Measurements from ENCODE around the gene ALG12.

ALG12 gene

DNA sequence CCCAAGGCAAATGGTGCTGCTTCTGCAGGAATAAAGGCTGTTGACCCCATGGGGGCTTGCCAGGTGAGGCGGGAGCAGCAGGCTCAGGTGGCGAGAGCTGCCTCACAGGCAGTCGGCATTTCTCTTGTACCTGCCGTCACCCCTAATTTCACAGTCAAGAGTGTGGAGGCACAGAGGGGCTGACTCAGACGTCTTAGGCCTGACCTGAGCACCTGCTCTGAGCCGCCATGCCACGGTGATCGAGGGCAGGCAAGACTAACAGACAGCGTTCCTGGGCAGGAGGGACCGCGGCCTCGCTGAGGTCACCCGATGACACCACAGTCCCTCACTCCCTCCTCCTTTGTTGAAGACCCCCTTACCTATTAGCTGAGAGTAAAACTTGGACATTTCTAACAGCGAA lies 5.2 kb downstream of the ALG12 start:
- no peak for DNase-seq (ENCODE audit: extremely low read depth, low read depth)
- no peak for TF ChIP-seq CTCF (IDR thresholded peaks at IDR 0.05; ENCODE audit: low read depth, low read length)

GRCh38 chr22:49911881-49912625 lies 6.2 kb downstream of the ALG12 start:
- TF ChIP-seq CTCF (IDR thresholded peaks at IDR 0.05; ENCODE audit: low read depth, low read length): no peak
- DNase-seq (ENCODE audit: extremely low read depth, low read depth): no peak

DNA sequence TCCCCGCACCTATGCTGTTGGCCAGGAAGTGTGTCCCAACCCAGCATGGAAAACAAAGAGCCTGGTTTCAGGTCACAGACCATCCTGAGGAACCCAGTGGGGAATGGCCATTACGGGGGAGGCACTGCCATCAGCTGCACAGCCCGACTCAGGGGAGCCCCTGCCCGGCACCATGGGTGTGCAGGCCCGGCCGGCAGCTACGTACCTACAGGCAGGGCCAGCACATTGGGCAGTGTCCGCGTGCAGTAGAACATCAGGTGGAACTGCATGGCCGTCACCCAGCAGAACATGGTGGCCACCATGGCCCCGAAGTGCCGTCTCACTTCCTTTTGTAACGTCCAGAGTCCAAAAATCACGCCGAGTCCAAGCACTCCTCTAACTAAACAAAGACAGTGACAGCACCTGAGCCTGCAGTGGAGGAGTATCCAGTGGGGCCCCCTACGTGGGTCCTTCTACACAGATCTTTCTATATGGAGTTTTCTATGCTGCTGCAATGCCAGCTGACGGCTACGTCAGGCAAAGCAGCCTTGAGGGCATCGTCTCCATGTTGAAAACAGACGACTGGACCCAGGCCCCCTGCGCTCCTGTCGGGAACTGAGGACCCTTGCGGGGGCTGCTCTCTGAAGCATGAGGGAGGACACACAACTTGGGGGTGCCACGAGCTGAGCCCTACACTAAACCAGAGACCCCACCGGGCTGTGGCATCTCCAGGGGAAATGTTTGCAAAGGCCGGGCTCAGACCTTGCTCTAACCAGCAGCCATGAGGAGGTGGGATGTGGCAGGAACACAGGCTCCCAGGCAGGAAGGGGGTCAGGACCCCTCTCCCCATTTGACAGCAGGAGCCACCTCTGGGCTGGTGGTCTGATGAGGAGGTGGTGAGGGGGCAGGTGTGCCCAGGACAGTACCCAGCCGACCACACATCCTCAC lies 7.7 kb downstream of the ALG12 start:
- TF ChIP-seq CTCF (IDR thresholded peaks at IDR 0.05; ENCODE audit: low read depth, low read length): no peak
- DNase-seq (ENCODE audit: extremely low read depth, low read depth): no peak

DNA sequence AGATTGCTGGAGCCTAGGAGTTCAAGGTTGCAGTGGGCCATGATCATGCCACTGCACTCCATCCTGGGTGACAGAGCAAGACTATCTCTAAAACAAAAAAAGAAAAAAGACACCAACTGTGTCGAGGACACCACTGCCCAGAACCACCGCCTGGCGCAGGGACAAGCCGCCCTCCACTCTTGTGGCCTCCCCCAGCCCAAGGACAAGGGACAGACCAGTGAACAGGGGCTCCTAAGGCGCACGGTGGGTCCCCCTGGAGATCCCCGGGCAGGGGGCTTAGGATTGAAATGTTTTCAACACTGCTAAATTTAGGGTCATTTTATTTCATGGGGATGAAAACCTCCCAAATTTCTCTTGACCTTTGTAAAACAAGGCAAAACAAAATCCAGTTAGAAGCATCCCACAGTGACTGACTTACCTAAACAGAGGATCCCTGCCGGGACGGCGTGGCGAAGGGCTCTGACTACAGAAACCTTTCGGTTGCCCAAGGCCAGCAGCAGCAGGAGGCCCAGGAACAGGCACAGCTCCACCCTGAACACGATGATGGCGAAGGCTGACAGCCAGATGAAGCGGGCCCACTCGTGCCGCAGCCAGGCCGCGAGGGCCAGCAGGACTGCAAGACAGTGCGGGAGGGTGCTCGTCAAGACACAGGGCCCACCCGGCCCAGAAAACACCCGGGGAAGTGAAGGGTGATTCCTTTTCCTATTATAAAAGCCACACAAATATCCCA lies 8.6 kb downstream of the ALG12 start:
- DNase-seq (ENCODE audit: extremely low read depth, low read depth): no peak
- TF ChIP-seq CTCF (IDR thresholded peaks at IDR 0.05; ENCODE audit: low read depth, low read length): no peak

DNA sequence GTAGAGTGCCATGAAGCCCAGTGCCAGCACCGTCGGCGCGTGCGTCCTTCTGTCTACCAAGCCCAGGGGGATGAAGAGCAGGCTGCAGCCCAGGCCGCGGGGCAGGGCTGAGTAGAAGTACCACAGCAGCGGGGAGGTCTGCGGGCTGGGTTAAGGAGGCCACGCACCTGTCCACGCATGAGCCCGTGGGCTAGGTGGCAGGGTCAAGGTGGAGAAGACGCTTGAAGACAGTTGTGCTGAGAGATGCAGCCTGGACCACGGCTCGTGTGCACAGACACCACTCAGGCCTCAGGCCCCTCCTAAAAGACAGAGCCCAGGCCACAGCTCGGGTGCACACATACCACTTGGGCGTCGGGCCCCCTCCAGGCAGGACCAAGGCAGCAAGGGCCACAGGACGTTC lies 10.4 kb downstream of the ALG12 start:
- DNase-seq (ENCODE audit: extremely low read depth, low read depth): no peak
- no peak for TF ChIP-seq CTCF (IDR thresholded peaks at IDR 0.05; ENCODE audit: low read depth, low read length)

DNA sequence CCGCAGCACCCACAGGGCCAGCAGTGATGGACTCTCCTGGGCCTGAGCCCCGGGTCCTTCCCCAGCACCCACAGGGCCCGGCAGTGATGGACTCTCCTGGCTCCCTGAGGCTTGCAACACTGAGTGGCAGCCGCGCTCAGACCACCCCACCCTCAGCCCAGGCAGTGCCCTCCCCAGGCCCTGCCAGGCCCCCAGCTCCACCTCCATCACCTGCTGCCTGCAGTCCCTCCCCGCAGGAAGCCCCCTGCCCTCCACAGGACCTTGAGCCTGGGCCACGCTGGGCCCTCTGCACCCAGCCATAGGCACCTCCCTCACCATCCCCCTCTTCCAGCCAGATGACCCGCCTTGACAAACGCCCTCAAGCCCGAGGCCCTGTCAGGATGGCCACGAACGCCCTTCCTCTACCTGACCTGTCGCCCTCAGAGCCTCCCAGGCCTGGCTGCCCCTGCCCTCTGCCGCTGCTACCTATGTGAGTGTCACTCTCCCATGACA lies 11.4 kb downstream of the ALG12 start:
- TF ChIP-seq CTCF (IDR thresholded peaks at IDR 0.05; ENCODE audit: low read depth, low read length): no peak

More for the DNA sequence above, 11.4 kb downstream of the ALG12 start:
- DNase-seq (ENCODE audit: extremely low read depth, low read depth): no peak

Data from AG09319 (cell line).